Thymus (tissue), 11 donors: Measurements from ENCODE around the gene PWWP2B. TPM values are rescaled to one million over a fixed set of nuclear protein-coding genes. Genes with fewer than 3 reads are reported as not detected.

Source experiments
- DNase-seq, 9 donors: peaks; one replicate each; pipeline ENCODE4 v3.0.0-alpha.2; 2013; ENCODE audit warnings: low spot score in 9 of 9, low read depth in 6 of 9, missing footprints in 1 of 9
- H3K27ac ChIP-seq, 2 donors: one replicate each; pipeline ENCODE4 v1.5.1; 2013; ENCODE audit warnings: control low read depth in 1 of 2, low read depth in 1 of 2, low read length in 1 of 2, mild to moderate bottlenecking in 1 of 2, moderate library complexity in 1 of 2
- H3K27me3 ChIP-seq, 2 donors: one replicate each; pipeline ENCODE4 v1.5.1; 2013; ENCODE audit warnings: low read length in 1 of 2; ENCODE audit not compliant: control insufficient read depth in 2 of 2, insufficient read depth in 1 of 2
- H3K36me3 ChIP-seq, 2 donors: one replicate each; pipeline ENCODE4 v1.5.1; 2013; ENCODE audit warnings: low read length in 1 of 2, mild to moderate bottlenecking in 1 of 2, moderate library complexity in 1 of 2; ENCODE audit not compliant: control insufficient read depth in 2 of 2, insufficient read depth in 2 of 2
- H3K4me1 ChIP-seq, 2 donors: one replicate each; pipeline ENCODE4 v1.5.1; 2013; ENCODE audit warnings: low read length in 2 of 2; ENCODE audit not compliant: control insufficient read depth in 2 of 2, insufficient read depth in 2 of 2
- H3K4me3 ChIP-seq, 2 donors: one replicate each; pipeline ENCODE4 v1.5.1; 2013; ENCODE audit warnings: low read length in 2 of 2, control low read depth in 1 of 2, mild to moderate bottlenecking in 1 of 2
- H3K9me3 ChIP-seq, 2 donors: one replicate each; pipeline ENCODE4 v1.5.1; 2013; ENCODE audit warnings: low read length in 1 of 2, mild to moderate bottlenecking in 1 of 2; ENCODE audit not compliant: control insufficient read depth in 2 of 2, insufficient read depth in 1 of 2
- WGBS: extraction: QIAGEN DNeasy Blood & Tissue Kit; methylation state at CpG from one replicate; pipeline ENCODE4 v1.1.7; 2013; 5-methylcytosine and 5-hydroxymethylcytosine counted together
- polyA plus RNA-seq: library from polyadenylated mRNA; stranded (reverse); fragments of 200-250 nt; gene quantifications from one replicate; pipeline ENCODE4 v1.2.3, GENCODE V29; 2013
- total RNA-seq: library from RNA; stranded (reverse); fragments of 120-200 nt; gene quantifications from one replicate; pipeline ENCODE4 v1.2.4, GENCODE V29; 2013
- donor health status: healthy.

Gene PWWP2B
- total and polyA plus RNA-seq, 2 donors, result 5.1 to 9.8 TPM

GRCh38 chr10:132406750-132407149, 9.8 kb downstream of the PWWP2B start:
- Histone ChIP-seq H3K27me3 (peaks cover 0 to 6% of the 10 kb centered on the region in 2 donors), H3K4me1 (peaks cover 0 to 29% of the 10 kb centered on the region in 2 donors), H3K9me3 (no peaks in the 10 kb centered on the region), H3K4me3 (no peak overlapping the region), H3K36me3 (peaks cover 0 to 5% of the 10 kb centered on the region in 2 donors), H3K27ac (no peak overlapping the region)
- DNase-seq, result no peak
- 98% methylated on average over 16 of the region's 16 CpGs for WGBS

- DNase-seq, result no peak
- Histone ChIP-seq H3K27me3 (peaks cover 0 to 6% of the 10 kb centered on the region in 2 donors), H3K4me1 (peaks cover 0 to 34% of the 10 kb centered on the region in 2 donors), H3K36me3 (peaks cover 0 to 5% of the 10 kb centered on the region in 2 donors), H3K4me3 (no peak overlapping the region), H3K27ac (no peak overlapping the region), H3K9me3 (no peaks in the 10 kb centered on the region)
- 93% methylated on average over 12 of the region's 12 CpGs for WGBS
Measured at GRCh38 chr10:132407243-132407746, 10.3 kb downstream of the PWWP2B start.

- peaks cover 0 to 6% of the 10 kb centered on the region in 2 donors for H3K27me3 ChIP-seq
- peaks cover 0 to 39% of the 10 kb centered on the region in 2 donors for H3K4me1 ChIP-seq
- H3K4me3 ChIP-seq, result no peak overlapping the region
- peak in 1 of 9 donors; percentile 32 for DNase-seq
- peaks cover 0 to 5% of the 10 kb centered on the region in 2 donors for H3K36me3 ChIP-seq
- 49% methylated on average over 17 of the region's 17 CpGs for WGBS
- peak overlapping the region in 1 of 2 donors; percentile 76 for H3K27ac ChIP-seq
- no peaks in the 10 kb centered on the region for H3K9me3 ChIP-seq
Measured at GRCh38 chr10:132407846-132408278, 10.9 kb downstream of the PWWP2B start.

- Histone ChIP-seq H3K27me3 (peaks cover 0 to 6% of the 10 kb centered on the region in 2 donors), H3K4me3 (no peak overlapping the region), H3K9me3 (no peaks in the 10 kb centered on the region), H3K4me1 (peaks cover 0 to 42% of the 10 kb centered on the region in 2 donors), H3K36me3 (peaks cover 0 to 5% of the 10 kb centered on the region in 2 donors), H3K27ac (peak overlapping the region in 1 of 2 donors; percentile 76)
- WGBS, result 9% methylated on average over 20 of the region's 20 CpGs
- no peak for DNase-seq
Measured at GRCh38 chr10:132408367-132408781, 11.4 kb downstream of the PWWP2B start.

- 85% methylated on average over 27 of the region's 27 CpGs for WGBS
- H3K27ac ChIP-seq, result peak overlapping the region in 1 of 2 donors; percentile 31
- peaks cover 0 to 6% of the 10 kb centered on the region in 2 donors for H3K27me3 ChIP-seq
- no peak overlapping the region for H3K4me3 ChIP-seq
- peaks cover 0 to 5% of the 10 kb centered on the region in 2 donors for H3K36me3 ChIP-seq
- H3K4me1 ChIP-seq, result peaks cover 0 to 42% of the 10 kb centered on the region in 2 donors
- H3K9me3 ChIP-seq, result no peaks in the 10 kb centered on the region
- no peak for DNase-seq
Measured at GRCh38 chr10:132408823-132409666, 12.0 kb downstream of the PWWP2B start.

- Histone ChIP-seq H3K4me1 (peaks cover 0 to 42% of the 10 kb centered on the region in 2 donors), H3K4me3 (no peak overlapping the region), H3K9me3 (no peaks in the 10 kb centered on the region), H3K27ac (no peak overlapping the region), H3K36me3 (peaks cover 0 to 5% of the 10 kb centered on the region in 2 donors), H3K27me3 (peaks cover 0 to 6% of the 10 kb centered on the region in 2 donors)
- no peak for DNase-seq
- 98% methylated on average over 4 of the region's 4 CpGs for WGBS
Measured at GRCh38 chr10:132409667-132410028, 12.6 kb downstream of the PWWP2B start.

- peaks cover 0 to 7% of the 10 kb centered on the region in 2 donors for H3K36me3 ChIP-seq
- WGBS, result 94% methylated on average over 28 of the region's 28 CpGs
- H3K27me3 ChIP-seq, result peaks cover 0 to 6% of the 10 kb centered on the region in 2 donors
- peaks cover 0 to 42% of the 10 kb centered on the region in 2 donors for H3K4me1 ChIP-seq
- H3K9me3 ChIP-seq, result no peaks in the 10 kb centered on the region
- H3K4me3 ChIP-seq, result no peak overlapping the region
- no peak overlapping the region for H3K27ac ChIP-seq
- no peak for DNase-seq
Measured at GRCh38 chr10:132410056-132410778, 13.2 kb downstream of the PWWP2B start.

- peaks cover 0 to 4% of the 10 kb centered on the region in 2 donors for H3K36me3 ChIP-seq
- DNase-seq, result no peak
- H3K4me3 ChIP-seq, result no peak overlapping the region
Measured at GRCh38 chr10:132410779-132411532, 14.0 kb downstream of the PWWP2B start.

More at GRCh38 chr10:132410779-132411532, 14.0 kb downstream of the PWWP2B start:
- Histone ChIP-seq H3K27ac (peak overlapping the region in 1 of 2 donors; percentile 57), H3K9me3 (no peaks in the 10 kb centered on the region), H3K27me3 (peaks cover 0 to 6% of the 10 kb centered on the region in 2 donors), H3K4me1 (peaks cover 0 to 42% of the 10 kb centered on the region in 2 donors)
- WGBS, result 94% methylated on average over 28 of the region's 28 CpGs
